K562 (cell line): ENCODE data around the gene ABHD3. TPM values are rescaled to one million over a fixed set of nuclear protein-coding genes. Genes with fewer than 3 reads are reported as not detected.

Source experiments
- ATAC-seq: fragments of 200-7000 bp; cut with Tn5 transposase; 3 replicates; pipeline ENCODE4 v1.9.1; 2020; ENCODE audit warnings: moderate library complexity
- BruUV-seq: library from RNA; stranded (reverse); fragments of 400-500 nt; replicated peaks from 2 replicates; lab custom pipeline; 2021; lab: Mats Ljungman, UMichigan
- CTCF ChIA-PET: fragments of 300-600 bp; formaldehyde crosslinking; extraction: SDS; loops from one replicate; lab custom pipeline; 2021; ENCODE audit warnings: low intra/inter-chr PET ratio; lab: Yijun Ruan, JAX
- POLR2A ChIA-PET: fragments of 300-600, 350-650 bp; sonication (Branson Sonifier 250); formaldehyde crosslinking; extraction: SDS; loops from one replicate; lab custom pipeline; 2021; ENCODE audit warnings: antibody characterized with exemption, inconsistent platforms; lab: Yijun Ruan, JAX
- DNase-seq, 4 experiments: peaks; one replicate each; pipeline versions ENCODE4 v3.0.0 to v3.0.0-alpha.2; 2011 to 2018; ENCODE audit warnings: low spot score in 3 of 4, mixed read lengths in 3 of 4; ENCODE audit errors: extremely low read depth in 1 of 4
- FAIRE-seq: peaks from 2 replicates; lab custom pipeline; 2011; peaks lifted over from hg19 to GRCh38; lab: Jason Lieb, UNC
- H2AFZ ChIP-seq: 2 replicates; pipeline ENCODE4 v1.6.0; 2011; ENCODE audit warnings: low read depth, low read length, control low read depth, inconsistent platforms
- H3K27ac ChIP-seq: fragments of 200-600 bp; 3 replicates; pipeline ENCODE4 v1.8.0; 2011; ENCODE audit warnings: low read depth, mild to moderate bottlenecking, control low read depth, inconsistent platforms, low read length, moderate library complexity, mixed read lengths; ENCODE audit errors: extremely low read depth
- H3K27me3 ChIP-seq, 2 experiments: fragments of 300-600 bp in 1 of 2; 2 replicates in 1 of 2; 3 replicates in 1 of 2; pipeline versions ENCODE4 v1.6.0 to v1.8.0; 2011; ENCODE audit warnings: inconsistent platforms in 2 of 2, low read length in 2 of 2, mild to moderate bottlenecking in 1 of 2, mixed read lengths in 1 of 2, moderate library complexity in 1 of 2; ENCODE audit not compliant: control insufficient read depth in 2 of 2, insufficient read depth in 2 of 2
- H3K36me3 ChIP-seq: fragments of 300-600 bp; 3 replicates; pipeline ENCODE4 v1.8.0; 2011; ENCODE audit warnings: mild to moderate bottlenecking, low read length, inconsistent platforms; ENCODE audit not compliant: control insufficient read depth, insufficient read depth
- H3K4me1 ChIP-seq, 2 experiments: fragments of 200-600 bp in 1 of 2; replicated peaks in 1 of 2; 2 replicates in 1 of 2; 3 replicates in 1 of 2; pipeline versions ENCODE4 v1.5.1 to v1.8.0; 2011; ENCODE audit warnings: inconsistent platforms in 2 of 2, low read length in 2 of 2, mild to moderate bottlenecking in 1 of 2, mixed read lengths in 1 of 2, moderate library complexity in 1 of 2; ENCODE audit not compliant: control insufficient read depth in 2 of 2, insufficient read depth in 2 of 2
- H3K4me2 ChIP-seq: 2 replicates; pipeline ENCODE4 v1.6.1; 2011; ENCODE audit warnings: low read length, control low read depth, inconsistent platforms, mixed read lengths; ENCODE audit not compliant: insufficient read depth
- H3K4me3 ChIP-seq: fragments of 200-600 bp; sonication (generic), shearing (Covaris generic); 2 replicates; pipeline ENCODE4 v1.5.1; 2016; ENCODE audit warnings: control low read depth, inconsistent platforms
- H3K79me2 ChIP-seq: fragments of 200-600 bp; 3 replicates; pipeline ENCODE4 v1.8.0; 2011; ENCODE audit warnings: low read length, inconsistent platforms; ENCODE audit not compliant: control insufficient read depth, insufficient read depth
- H3K9ac ChIP-seq, 2 experiments: 2 replicates each; pipeline versions ENCODE4 v1.6.0 to v1.6.1; 2011; ENCODE audit warnings: low read depth in 2 of 2, low read length in 2 of 2, control low read depth in 1 of 2, inconsistent platforms in 1 of 2, mild to moderate bottlenecking in 1 of 2, mixed read lengths in 1 of 2; ENCODE audit not compliant: insufficient read depth in 1 of 2
- H3K9me1 ChIP-seq: one replicate; pipeline ENCODE4 v1.6.0; 2011; ENCODE audit warnings: inconsistent platforms, mild to moderate bottlenecking, low read length, moderate library complexity; ENCODE audit not compliant: control insufficient read depth, insufficient read depth
- H3K9me3 ChIP-seq: replicated peaks from 2 replicates; pipeline ENCODE4 v1.5.1; 2011; ENCODE audit warnings: low read depth, low read length, inconsistent platforms; ENCODE audit not compliant: control insufficient read depth, insufficient read depth
- H4K20me1 ChIP-seq: replicated peaks from 2 replicates; pipeline ENCODE4 v1.6.1; 2011; ENCODE audit warnings: low read length, inconsistent platforms, mixed read lengths; ENCODE audit not compliant: control insufficient read depth, insufficient read depth
- KDM5B ChIP-seq: fragments of 200-600 bp; sonication (generic); IDR thresholded peaks from 2 replicates; pipeline ENCODE4 v1.6.1; 2012; ENCODE audit warnings: low read depth, mild to moderate bottlenecking, moderate library complexity, low read length, control low read depth, inconsistent platforms; ENCODE audit not compliant: insufficient replicate concordance
- MEF2A ChIP-seq: IDR thresholded peaks from 2 replicates; pipeline ENCODE4 v1.6.1; 2011; ENCODE audit warnings: low read depth, mild to moderate bottlenecking, low read length, moderate library complexity; ENCODE audit not compliant: control insufficient read depth
- POLR3G ChIP-seq: IDR thresholded peaks from 2 replicates; pipeline ENCODE4 v1.6.1; 2011; ENCODE audit not compliant: insufficient read length, insufficient replicate concordance; ENCODE audit errors: extremely low read depth
- RBFOX2 ChIP-seq: fragments of 200-400 bp; formaldehyde crosslinking; IDR thresholded peaks from 2 replicates; pipeline ENCODE4 v1.6.1; 2017; ENCODE audit warnings: low read depth, mild to moderate bottlenecking, low read length, moderate library complexity
- WGBS: fragments of 100-300 bp; shearing (Covaris generic); methylation state at CpG from one replicate; pipeline ENCODE4 v1.1.6; 2016; ENCODE audit warnings: low coverage, mixed read lengths; ENCODE audit not compliant: insufficient coverage; ENCODE audit errors: missing lambda C conversion rate; 5-methylcytosine and 5-hydroxymethylcytosine counted together
- in situ Hi-C: fragments of 300-500 bp; cut with MboI; formaldehyde crosslinking; loops from 4 replicates; pipeline ENCODE4 v1.15.0; 2018; ENCODE audit warnings: inconsistent platforms, mixed read lengths
- intact Hi-C: fragments of 100-400 bp; cut with micrococcal nuclease; formaldehyde crosslinking; loops from 2 replicates; pipeline ENCODE4 v1.14.2; 2022
- polyA plus RNA-seq, 8 experiments: library from polyadenylated mRNA; depleted of rRNA in 4 of 8; stranded (reverse) in 5 of 8; unstranded in 3 of 8; fragments of >200 nt; fragmentation: Nextera tagmentation in 2 of 8; fragmentation: Illumina TruSeq in 1 of 8; extraction: Ambion mirVana in 2 of 8; extraction: Trizol in 1 of 8; gene quantifications; 2 replicates each; pipeline versions ENCODE4 v1.2.1 to v1.2.3, GENCODE V29; 2011 to 2014; ENCODE audit warnings: inconsistent platforms in 1 of 8, missing spikeins in 1 of 8
- total RNA-seq, 7 experiments: library from RNA; depleted of rRNA in 6 of 7; stranded (reverse); fragments of >200 nt in 6 of 7; fragmentation: Illumina TruSeq in 2 of 7; extraction: Trizol in 2 of 7; gene quantifications; 2 replicates each; pipeline versions ENCODE4 v1.2.1 to v1.2.3, GENCODE V29; 2011 to 2021; ENCODE audit warnings: low replicate concordance in 1 of 7
- TF ChIP-seq, protein P1 (sequence below): fragments of 450-650 bp; IDR thresholded peaks from 2 replicates; pipeline ENCODE4 v1.6.1; 2016; ENCODE audit warnings: mild to moderate bottlenecking, moderate library complexity
- TF ChIP-seq, protein P2 (sequence below): IDR thresholded peaks from 2 replicates; pipeline ENCODE4 v1.6.1; 2012; ENCODE audit warnings: low read depth, low read length, improper control_type of control experiment, borderline replicate concordance

ABHD3 gene
- total and polyA plus RNA-seq, 9 of the 15 experiments (the other 6 are each of a cell fraction or from before 2014, with no cell fraction given), result 6.3 to 38.8 (median 19.4) TPM

DNA sequence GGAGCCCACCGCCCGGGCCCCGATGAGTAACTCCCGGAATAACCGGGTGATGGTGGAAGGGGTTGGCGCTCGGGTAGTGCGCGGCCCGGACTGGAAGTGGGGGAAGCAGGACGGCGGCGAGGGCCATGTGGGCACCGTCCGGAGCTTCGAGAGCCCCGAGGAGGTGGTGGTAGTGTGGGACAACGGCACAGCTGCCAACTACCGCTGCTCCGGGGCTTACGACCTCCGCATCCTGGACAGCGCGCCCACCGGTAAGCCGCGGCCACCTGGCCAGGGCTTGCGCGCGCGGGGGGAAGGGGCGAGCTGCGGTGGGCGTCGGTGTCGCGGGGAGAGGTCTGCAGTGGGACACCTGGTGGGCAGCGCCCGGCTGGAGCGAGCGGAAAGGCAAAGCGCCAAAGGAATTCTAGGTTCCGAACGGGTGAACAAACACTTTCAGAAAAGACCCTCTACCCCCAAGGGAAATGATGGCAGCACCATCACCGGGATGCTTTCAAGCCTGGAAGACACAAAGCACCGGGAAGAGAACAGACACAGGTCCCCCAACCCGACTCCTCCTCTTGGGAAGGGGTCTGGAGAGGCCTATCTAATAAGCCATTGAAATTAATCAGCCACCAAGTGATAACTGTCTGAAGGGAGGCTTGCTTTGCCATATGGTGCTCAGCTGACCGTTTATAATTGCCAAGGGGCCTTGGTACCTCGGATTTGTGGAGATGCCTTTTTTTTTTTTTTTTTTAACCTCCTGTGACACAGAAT, 37.2 kb upstream of the ABHD3 start:
- Histone ChIP-seq H3K36me3 (no peaks in the 10 kb centered on the region), H3K4me2 (peak overlapping the region; percentile 84), H3K27ac (peak overlapping the region; percentile 95), H3K9me3 (no peaks in the 10 kb centered on the region), H3K79me2 (peaks cover 61% of the 10 kb centered on the region), H3K4me3 (peak overlapping the region; percentile 90), H3K4me1 (peaks cover 12 to 14% of the 10 kb centered on the region in 2 experiments; a peak in 4 of 5 replicates), H2AFZ (peak overlapping the region; percentile 49), H3K9ac (peak overlapping the region; percentile 90 to 98), H4K20me1 (peaks cover 12% of the 10 kb centered on the region; the same call in 1 of the 2 replicates), H3K27me3 (no peaks in the 10 kb centered on the region), H3K9me1 (no peaks in the 10 kb centered on the region)
- ATAC-seq (no peak), DNase-seq (peak in 1 of 4 experiments; percentile 19), FAIRE-seq (peak; percentile 6)
- in situ Hi-C loops (no loop called here), intact Hi-C loops (loop anchor here (5.0 to 10.0 kb wide), 2 partner anchors 129 to 247 kb away; partner anchors contain the start of gene SNRPD1)
- ChIA-PET POLR2A (interaction anchor here (0.5 to 3.8 kb wide), 3 partner anchors 10 to 138 kb away, joined by 3 to 21 read pairs (median 5); partner anchors contain the start of gene ABHD3), CTCF (no interaction called here)
- BruUV-seq, result TSS peak; percentile 36
- WGBS, result under 1% methylated on average over 26 of the region's 49 CpGs
- TF ChIP-seq, protein P1, sequence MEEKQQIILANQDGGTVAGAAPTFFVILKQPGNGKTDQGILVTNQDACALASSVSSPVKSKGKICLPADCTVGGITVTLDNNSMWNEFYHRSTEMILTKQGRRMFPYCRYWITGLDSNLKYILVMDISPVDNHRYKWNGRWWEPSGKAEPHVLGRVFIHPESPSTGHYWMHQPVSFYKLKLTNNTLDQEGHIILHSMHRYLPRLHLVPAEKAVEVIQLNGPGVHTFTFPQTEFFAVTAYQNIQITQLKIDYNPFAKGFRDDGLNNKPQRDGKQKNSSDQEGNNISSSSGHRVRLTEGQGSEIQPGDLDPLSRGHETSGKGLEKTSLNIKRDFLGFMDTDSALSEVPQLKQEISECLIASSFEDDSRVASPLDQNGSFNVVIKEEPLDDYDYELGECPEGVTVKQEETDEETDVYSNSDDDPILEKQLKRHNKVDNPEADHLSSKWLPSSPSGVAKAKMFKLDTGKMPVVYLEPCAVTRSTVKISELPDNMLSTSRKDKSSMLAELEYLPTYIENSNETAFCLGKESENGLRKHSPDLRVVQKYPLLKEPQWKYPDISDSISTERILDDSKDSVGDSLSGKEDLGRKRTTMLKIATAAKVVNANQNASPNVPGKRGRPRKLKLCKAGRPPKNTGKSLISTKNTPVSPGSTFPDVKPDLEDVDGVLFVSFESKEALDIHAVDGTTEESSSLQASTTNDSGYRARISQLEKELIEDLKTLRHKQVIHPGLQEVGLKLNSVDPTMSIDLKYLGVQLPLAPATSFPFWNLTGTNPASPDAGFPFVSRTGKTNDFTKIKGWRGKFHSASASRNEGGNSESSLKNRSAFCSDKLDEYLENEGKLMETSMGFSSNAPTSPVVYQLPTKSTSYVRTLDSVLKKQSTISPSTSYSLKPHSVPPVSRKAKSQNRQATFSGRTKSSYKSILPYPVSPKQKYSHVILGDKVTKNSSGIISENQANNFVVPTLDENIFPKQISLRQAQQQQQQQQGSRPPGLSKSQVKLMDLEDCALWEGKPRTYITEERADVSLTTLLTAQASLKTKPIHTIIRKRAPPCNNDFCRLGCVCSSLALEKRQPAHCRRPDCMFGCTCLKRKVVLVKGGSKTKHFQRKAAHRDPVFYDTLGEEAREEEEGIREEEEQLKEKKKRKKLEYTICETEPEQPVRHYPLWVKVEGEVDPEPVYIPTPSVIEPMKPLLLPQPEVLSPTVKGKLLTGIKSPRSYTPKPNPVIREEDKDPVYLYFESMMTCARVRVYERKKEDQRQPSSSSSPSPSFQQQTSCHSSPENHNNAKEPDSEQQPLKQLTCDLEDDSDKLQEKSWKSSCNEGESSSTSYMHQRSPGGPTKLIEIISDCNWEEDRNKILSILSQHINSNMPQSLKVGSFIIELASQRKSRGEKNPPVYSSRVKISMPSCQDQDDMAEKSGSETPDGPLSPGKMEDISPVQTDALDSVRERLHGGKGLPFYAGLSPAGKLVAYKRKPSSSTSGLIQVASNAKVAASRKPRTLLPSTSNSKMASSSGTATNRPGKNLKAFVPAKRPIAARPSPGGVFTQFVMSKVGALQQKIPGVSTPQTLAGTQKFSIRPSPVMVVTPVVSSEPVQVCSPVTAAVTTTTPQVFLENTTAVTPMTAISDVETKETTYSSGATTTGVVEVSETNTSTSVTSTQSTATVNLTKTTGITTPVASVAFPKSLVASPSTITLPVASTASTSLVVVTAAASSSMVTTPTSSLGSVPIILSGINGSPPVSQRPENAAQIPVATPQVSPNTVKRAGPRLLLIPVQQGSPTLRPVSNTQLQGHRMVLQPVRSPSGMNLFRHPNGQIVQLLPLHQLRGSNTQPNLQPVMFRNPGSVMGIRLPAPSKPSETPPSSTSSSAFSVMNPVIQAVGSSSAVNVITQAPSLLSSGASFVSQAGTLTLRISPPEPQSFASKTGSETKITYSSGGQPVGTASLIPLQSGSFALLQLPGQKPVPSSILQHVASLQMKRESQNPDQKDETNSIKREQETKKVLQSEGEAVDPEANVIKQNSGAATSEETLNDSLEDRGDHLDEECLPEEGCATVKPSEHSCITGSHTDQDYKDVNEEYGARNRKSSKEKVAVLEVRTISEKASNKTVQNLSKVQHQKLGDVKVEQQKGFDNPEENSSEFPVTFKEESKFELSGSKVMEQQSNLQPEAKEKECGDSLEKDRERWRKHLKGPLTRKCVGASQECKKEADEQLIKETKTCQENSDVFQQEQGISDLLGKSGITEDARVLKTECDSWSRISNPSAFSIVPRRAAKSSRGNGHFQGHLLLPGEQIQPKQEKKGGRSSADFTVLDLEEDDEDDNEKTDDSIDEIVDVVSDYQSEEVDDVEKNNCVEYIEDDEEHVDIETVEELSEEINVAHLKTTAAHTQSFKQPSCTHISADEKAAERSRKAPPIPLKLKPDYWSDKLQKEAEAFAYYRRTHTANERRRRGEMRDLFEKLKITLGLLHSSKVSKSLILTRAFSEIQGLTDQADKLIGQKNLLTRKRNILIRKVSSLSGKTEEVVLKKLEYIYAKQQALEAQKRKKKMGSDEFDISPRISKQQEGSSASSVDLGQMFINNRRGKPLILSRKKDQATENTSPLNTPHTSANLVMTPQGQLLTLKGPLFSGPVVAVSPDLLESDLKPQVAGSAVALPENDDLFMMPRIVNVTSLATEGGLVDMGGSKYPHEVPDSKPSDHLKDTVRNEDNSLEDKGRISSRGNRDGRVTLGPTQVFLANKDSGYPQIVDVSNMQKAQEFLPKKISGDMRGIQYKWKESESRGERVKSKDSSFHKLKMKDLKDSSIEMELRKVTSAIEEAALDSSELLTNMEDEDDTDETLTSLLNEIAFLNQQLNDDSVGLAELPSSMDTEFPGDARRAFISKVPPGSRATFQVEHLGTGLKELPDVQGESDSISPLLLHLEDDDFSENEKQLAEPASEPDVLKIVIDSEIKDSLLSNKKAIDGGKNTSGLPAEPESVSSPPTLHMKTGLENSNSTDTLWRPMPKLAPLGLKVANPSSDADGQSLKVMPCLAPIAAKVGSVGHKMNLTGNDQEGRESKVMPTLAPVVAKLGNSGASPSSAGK, result peak; percentile 24; the same call in 1 of the 2 replicates
- TF ChIP-seq POLR3G, result no peak
- TF ChIP-seq, protein P2, sequence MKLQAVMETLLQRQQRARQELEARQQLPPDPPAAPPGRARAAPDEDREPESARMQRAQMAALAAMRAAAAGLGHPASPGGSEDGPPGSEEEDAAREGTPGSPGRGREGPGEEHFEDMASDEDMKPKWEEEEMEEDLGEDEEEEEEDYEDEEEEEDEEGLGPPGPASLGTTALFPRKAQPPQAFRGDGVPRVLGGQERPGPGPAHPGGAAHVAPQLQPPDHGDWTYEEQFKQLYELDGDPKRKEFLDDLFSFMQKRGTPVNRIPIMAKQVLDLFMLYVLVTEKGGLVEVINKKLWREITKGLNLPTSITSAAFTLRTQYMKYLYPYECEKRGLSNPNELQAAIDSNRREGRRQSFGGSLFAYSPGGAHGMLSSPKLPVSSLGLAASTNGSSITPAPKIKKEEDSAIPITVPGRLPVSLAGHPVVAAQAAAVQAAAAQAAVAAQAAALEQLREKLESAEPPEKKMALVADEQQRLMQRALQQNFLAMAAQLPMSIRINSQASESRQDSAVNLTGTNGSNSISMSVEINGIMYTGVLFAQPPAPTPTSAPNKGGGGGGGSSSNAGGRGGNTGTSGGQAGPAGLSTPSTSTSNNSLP, result no peak
- no peak for TF ChIP-seq MEF2A
- peak; percentile 19 for TF ChIP-seq KDM5B
- TF ChIP-seq RBFOX2, result peak; percentile 1; the same call in 1 of the 2 replicates
